H7 (cell line): ENCODE measurements around the gene SAXO1. TPM values are rescaled to one million over a fixed set of nuclear protein-coding genes. Genes with fewer than 3 reads are reported as not detected.
A peak's percentile ranks its signal among the peaks of the same experiment; 100 is the strongest.
"Not testable (repeated sequence)": the region's sequence is repeated elsewhere in the genome, so short reads cannot be mapped to it uniquely, and the experiment has no call there.

ENCODE experiments used
- DNase-seq: peaks from one replicate; pipeline ENCODE4 v3.0.0; 2012
- H3K27me3 ChIP-seq: 2 replicates; pipeline ENCODE4 v1.6.0; 2011; ENCODE audit warnings: mild to moderate bottlenecking, low read length; ENCODE audit not compliant: control insufficient read depth, insufficient read depth
- H3K36me3 ChIP-seq: replicated peaks from 2 replicates; pipeline ENCODE4 v1.5.1; 2011; ENCODE audit warnings: low read length; ENCODE audit not compliant: control insufficient read depth, insufficient read depth
- H3K4me3 ChIP-seq: 2 replicates; pipeline ENCODE4 v1.5.1; 2011; ENCODE audit warnings: low read depth, mild to moderate bottlenecking, control low read depth, low read length, moderate library complexity; ENCODE audit not compliant: insufficient read depth
- total RNA-seq: library from RNA; depleted of rRNA; stranded (reverse); fragments of >200 nt; shearing (Covaris generic); gene quantifications from 2 replicates; pipeline ENCODE4 v1.2.3, GENCODE V29; 2014

SAXO1 gene
- total RNA-seq, 1 experiment from 2014 or later = 0.21 TPM

GRCh38 chr9:19023078-19023477 lies 9.9 kb downstream of the SAXO1 start:
- Histone ChIP-seq H3K27me3 (no peaks in the 10 kb centered on the region), H3K36me3 (no peaks in the 10 kb centered on the region), H3K4me3 (no peak overlapping the region)
- no peak for DNase-seq

GRCh38 chr9:19022206-19022605 lies 10.8 kb downstream of the SAXO1 start:
- H3K27me3 ChIP-seq = no peaks in the 10 kb centered on the region
- DNase-seq = no peak

GRCh38 chr9:19021649-19022048 lies 11.4 kb downstream of the SAXO1 start:
- not testable (repeated sequence) for H3K27me3 ChIP-seq, H3K4me3 ChIP-seq, H3K36me3 ChIP-seq, DNase-seq

More at GRCh38 chr9:19022206-19022605, 10.8 kb downstream of the SAXO1 start:
- Histone ChIP-seq H3K36me3 (no peaks in the 10 kb centered on the region), H3K4me3 (no peak overlapping the region)

- no peak for DNase-seq
- H3K27me3 ChIP-seq = no peaks in the 10 kb centered on the region
- H3K4me3 ChIP-seq = no peak overlapping the region
- H3K36me3 ChIP-seq = no peaks in the 10 kb centered on the region
Measured at GRCh38 chr9:19020886-19021455, 12.0 kb downstream of the SAXO1 start.

DNA sequence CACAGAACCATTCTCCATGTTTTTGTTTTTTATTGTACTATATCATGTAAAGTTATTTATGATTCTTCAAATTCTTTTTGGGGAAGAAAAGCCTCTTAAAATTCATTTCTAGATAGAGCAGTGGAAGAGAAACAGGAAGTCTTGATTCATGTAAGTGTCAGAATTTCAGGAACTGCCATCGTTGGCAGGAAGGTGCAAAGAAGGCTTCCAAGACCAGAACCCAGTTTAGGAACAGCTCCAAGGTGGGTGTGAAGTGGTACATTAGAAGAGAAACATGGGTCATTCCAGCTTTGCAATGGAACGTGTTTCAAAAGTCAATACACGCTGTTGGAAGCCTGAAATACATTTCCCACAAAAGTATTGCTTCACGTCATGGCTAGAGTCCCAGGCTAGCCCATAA lies 14.8 kb downstream of the SAXO1 start:
- no peaks in the 10 kb centered on the region for H3K27me3 ChIP-seq
- DNase-seq = no peak
- no peak overlapping the region for H3K4me3 ChIP-seq
- H3K36me3 ChIP-seq = no peaks in the 10 kb centered on the region

- no peak for DNase-seq
- no peaks in the 10 kb centered on the region for H3K27me3 ChIP-seq
- no peak overlapping the region for H3K4me3 ChIP-seq
- no peaks in the 10 kb centered on the region for H3K36me3 ChIP-seq
Measured at GRCh38 chr9:19009391-19009965, 23.5 kb downstream of the SAXO1 start.

DNA sequence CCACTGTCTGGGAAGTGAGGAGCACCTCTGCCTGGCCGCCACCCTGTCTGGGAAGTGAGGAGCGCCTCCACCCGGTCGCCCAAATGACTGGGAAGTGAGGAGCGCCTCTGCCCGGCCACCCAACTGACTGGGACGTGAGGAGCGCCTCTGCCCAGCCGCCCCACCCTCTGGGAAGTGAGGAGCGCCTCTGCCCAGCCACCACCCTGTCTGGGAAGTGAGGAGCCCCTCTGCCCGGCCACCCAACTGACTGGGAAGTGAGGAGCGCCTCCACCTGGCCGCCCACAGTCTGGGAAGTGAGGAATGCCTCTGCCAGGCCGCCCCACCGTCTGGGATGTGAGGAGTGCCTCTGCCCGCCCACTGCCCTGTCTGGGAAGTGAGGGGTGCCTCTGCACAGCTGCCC lies 32.9 kb downstream of the SAXO1 start:
- no peak overlapping the region for H3K4me3 ChIP-seq
- H3K27me3 ChIP-seq = no peaks in the 10 kb centered on the region
- H3K36me3 ChIP-seq = no peaks in the 10 kb centered on the region

DNA sequence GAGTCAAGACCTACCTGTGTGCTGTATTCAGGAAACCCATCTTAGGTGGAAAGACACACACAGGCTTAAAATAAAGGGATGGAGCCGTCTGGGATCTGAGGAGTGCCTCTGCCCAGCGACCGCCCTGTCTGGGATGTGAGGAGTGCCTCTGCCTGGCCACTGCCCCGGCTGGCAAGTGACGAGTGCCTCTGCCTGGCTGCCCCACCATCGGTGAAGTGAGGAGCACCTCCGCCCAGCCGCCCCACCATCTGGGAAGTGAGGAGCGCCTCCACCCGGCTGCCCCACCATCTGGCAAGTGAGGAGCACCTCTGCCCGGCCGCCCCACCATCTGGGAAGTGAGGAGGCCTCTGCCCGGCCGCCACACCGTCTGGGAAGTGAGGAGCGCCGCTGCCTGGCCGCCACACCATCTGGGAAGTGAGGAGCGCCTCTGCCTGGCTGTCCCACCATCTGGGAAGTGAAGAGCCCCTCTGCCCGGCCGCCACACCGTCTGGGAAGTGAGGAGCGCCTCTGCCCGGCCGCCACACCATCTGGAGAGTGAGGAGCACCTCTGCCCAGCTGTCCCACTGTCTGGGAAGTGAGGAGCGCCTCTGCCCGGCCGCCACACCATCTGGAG lies 33.7 kb downstream of the SAXO1 start:
- H3K36me3 ChIP-seq = no peaks in the 10 kb centered on the region
- no peaks in the 10 kb centered on the region for H3K27me3 ChIP-seq
- no peak for DNase-seq
- no peak overlapping the region for H3K4me3 ChIP-seq

More for the DNA sequence above, 32.9 kb downstream of the SAXO1 start:
- no peak for DNase-seq

GRCh38 chr9:18997151-18997550 lies 35.9 kb downstream of the SAXO1 start:
- DNase-seq = no peak
- Histone ChIP-seq H3K36me3 (no peaks in the 10 kb centered on the region), H3K27me3 (no peaks in the 10 kb centered on the region), H3K4me3 (no peak overlapping the region)

- Histone ChIP-seq H3K36me3 (no peaks in the 10 kb centered on the region), H3K4me3 (no peak overlapping the region), H3K27me3 (no peaks in the 10 kb centered on the region)
- DNase-seq = no peak
Measured at GRCh38 chr9:18996211-18996610, 36.8 kb downstream of the SAXO1 start.

GRCh38 chr9:18994263-18994916 lies 38.6 kb downstream of the SAXO1 start:
- Histone ChIP-seq H3K4me3 (no peak overlapping the region), H3K27me3 (no peaks in the 10 kb centered on the region), H3K36me3 (no peaks in the 10 kb centered on the region)
- DNase-seq = peak; percentile 37

GRCh38 chr9:18991197-18991596 lies 41.8 kb downstream of the SAXO1 start:
- H3K36me3 ChIP-seq, H3K4me3 ChIP-seq, DNase-seq, H3K27me3 ChIP-seq: not testable (repeated sequence)

DNA sequence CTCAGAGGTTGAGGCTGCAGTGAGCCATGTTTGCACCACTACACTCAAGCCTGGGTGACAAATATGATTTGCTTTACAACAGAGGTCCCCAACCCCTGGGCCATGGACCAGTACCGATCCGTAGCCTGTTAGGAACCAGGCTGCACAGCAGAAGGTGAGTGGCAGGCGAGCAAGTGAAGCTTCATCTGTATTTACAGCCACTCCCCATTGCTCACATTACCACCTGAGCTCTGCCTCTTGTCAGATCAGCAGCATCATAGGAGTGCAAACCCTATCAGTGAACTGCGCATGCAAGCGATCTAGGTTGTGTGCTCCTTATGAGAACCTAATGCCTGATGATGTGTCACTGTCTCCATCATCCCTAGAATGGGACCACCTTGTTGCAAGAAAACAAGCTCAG lies 42.5 kb downstream of the SAXO1 start:
- H3K4me3 ChIP-seq = no peak overlapping the region
- no peaks in the 10 kb centered on the region for H3K27me3 ChIP-seq
- no peak for DNase-seq
- no peaks in the 10 kb centered on the region for H3K36me3 ChIP-seq

DNA sequence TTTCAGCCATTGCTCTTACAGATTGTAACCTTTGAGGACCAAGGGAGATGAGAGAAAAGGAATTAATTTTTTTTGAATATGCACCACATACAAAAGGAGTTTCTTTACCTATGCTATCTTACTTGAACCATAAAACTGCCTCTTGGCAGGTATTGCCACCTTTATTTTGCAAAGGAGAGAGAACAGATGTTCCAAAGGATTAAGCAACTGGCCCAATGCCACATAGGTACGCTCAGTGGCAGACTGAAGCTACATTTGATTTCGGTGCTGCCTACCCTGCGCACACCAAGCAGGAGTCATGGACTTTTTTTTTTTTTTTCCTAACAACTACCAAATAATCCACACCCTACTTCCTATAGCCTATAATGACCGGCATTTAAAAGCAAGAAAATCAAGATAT lies 43.1 kb downstream of the SAXO1 start:
- no peak for DNase-seq
- no peak overlapping the region for H3K4me3 ChIP-seq
- H3K27me3 ChIP-seq = no peaks in the 10 kb centered on the region
- no peaks in the 10 kb centered on the region for H3K36me3 ChIP-seq

DNA sequence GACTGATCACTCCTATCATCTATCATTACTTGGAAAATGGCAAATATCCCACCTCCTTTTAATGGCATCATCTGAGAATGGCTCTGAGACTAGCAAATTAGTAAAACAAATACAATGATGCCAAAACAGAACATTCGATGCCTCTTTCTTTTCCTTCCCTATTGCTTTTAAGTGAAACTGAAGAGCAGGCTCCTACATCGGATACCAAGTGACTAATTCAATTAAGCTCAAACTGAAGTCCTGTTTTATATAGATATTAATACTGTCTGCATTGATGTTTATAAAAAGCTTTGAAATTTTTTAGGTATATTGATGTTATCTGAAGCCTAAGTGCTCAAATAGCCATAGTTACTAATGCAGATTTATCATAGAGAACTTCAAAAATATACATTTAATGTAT lies 43.9 kb downstream of the SAXO1 start:
- H3K4me3 ChIP-seq = no peak overlapping the region
- no peak for DNase-seq
- H3K36me3 ChIP-seq = no peaks in the 10 kb centered on the region
- H3K27me3 ChIP-seq = no peaks in the 10 kb centered on the region
